Calu3 (cell line): ENCODE results near the gene ENHO. TPM values are rescaled to one million over a fixed set of nuclear protein-coding genes. Genes with fewer than 3 reads are reported as not detected.
A peak's percentile ranks its signal among the peaks of the same experiment; 100 is the strongest.

ENCODE experiments used
- BruUV-seq: library from RNA; stranded (reverse); fragments of 400-500 nt; replicated peaks from 2 replicates; lab custom pipeline; 2021; lab: Mats Ljungman, UMichigan
- CTCF ChIA-PET: fragments of 300-600 bp; sonication (Branson Sonifier 250); formaldehyde crosslinking; loops from one replicate; lab custom pipeline; 2022; ENCODE audit warnings: antibody characterized with exemption; lab: Charles Lee
- DNase-seq: peaks from one replicate; pipeline ENCODE4 v3.0.0; 2022
- H3K27ac Mint-ChIP-seq: one replicate; pipeline ENCODE4 v1.8.0; 2022; ENCODE audit warnings: mixed read lengths; ENCODE audit not compliant: unreplicated experiment
- H3K27me3 Mint-ChIP-seq: one replicate; pipeline ENCODE4 v1.8.0; 2022; ENCODE audit warnings: mixed read lengths; ENCODE audit not compliant: unreplicated experiment
- H3K36me3 Mint-ChIP-seq: one replicate; pipeline ENCODE4 v1.8.0; 2022; ENCODE audit warnings: mild to moderate bottlenecking, moderate library complexity, mixed read lengths; ENCODE audit not compliant: insufficient read depth, unreplicated experiment
- H3K4me1 Mint-ChIP-seq: one replicate; pipeline ENCODE4 v1.8.0; 2022; ENCODE audit warnings: mild to moderate bottlenecking, low read depth, mixed read lengths; ENCODE audit not compliant: unreplicated experiment
- H3K4me3 Mint-ChIP-seq: one replicate; pipeline ENCODE4 v1.8.0; 2022; ENCODE audit warnings: mild to moderate bottlenecking, low read depth, moderate library complexity, mixed read lengths; ENCODE audit not compliant: unreplicated experiment
- H3K9me3 Mint-ChIP-seq: one replicate; pipeline ENCODE4 v1.8.0; 2022; ENCODE audit warnings: low read depth, mixed read lengths; ENCODE audit not compliant: unreplicated experiment
- CTCF ChIP-seq: fragments of 200-600 bp; IDR thresholded peaks from one replicate; pipeline ENCODE4 v1.8.0; 2022; ENCODE audit warnings: antibody characterized with exemption; ENCODE audit not compliant: unreplicated experiment
- intact Hi-C: fragments of 100-400 bp; cut with micrococcal nuclease; formaldehyde crosslinking; loops from one replicate; pipeline ENCODE4 v1.10.0; 2022; ENCODE audit not compliant: unreplicated experiment
- total RNA-seq: library from RNA; stranded (reverse); gene quantifications from 2 replicates; pipeline ENCODE4 v1.2.3, GENCODE V29; 2022

ENHO gene
- total RNA-seq, 1 experiment from 2014 or later: not detected

- DNase-seq: no peak
- BruUV-seq: no TSS peak
- Mint-ChIP-seq H3K36me3 (no peaks in the 10 kb centered on the region), H3K27me3 (peaks cover 84% of the 10 kb centered on the region), H3K4me3 (no peak overlapping the region), H3K27ac (no peak overlapping the region), H3K9me3 (no peaks in the 10 kb centered on the region), H3K4me1 (peaks cover 11% of the 10 kb centered on the region)
- no peak for TF ChIP-seq CTCF
- CTCF ChIA-PET: no interaction called here
- intact Hi-C loops: no loop called here
Measured at GRCh38 chr9:34560599-34561214, 37.9 kb upstream of the ENHO start.

GRCh38 chr9:34559624-34560455, 37.0 kb upstream of the ENHO start:
- Mint-ChIP-seq H3K4me3 (no peak overlapping the region), H3K27ac (no peak overlapping the region), H3K4me1 (peaks cover 11% of the 10 kb centered on the region), H3K9me3 (no peaks in the 10 kb centered on the region), H3K27me3 (peaks cover 84% of the 10 kb centered on the region), H3K36me3 (no peaks in the 10 kb centered on the region)
- intact Hi-C loops: no loop called here
- CTCF ChIA-PET: no interaction called here
- DNase-seq: peak; percentile 8
- BruUV-seq: no TSS peak
- TF ChIP-seq CTCF: no peak

- no peak overlapping the region for H3K4me3 Mint-ChIP-seq
- H3K27me3 Mint-ChIP-seq: peaks cover 84% of the 10 kb centered on the region
- no peaks in the 10 kb centered on the region for H3K36me3 Mint-ChIP-seq
- peaks cover 11% of the 10 kb centered on the region for H3K4me1 Mint-ChIP-seq
- no TSS peak for BruUV-seq
- no peak for TF ChIP-seq CTCF
- H3K9me3 Mint-ChIP-seq: no peaks in the 10 kb centered on the region
- intact Hi-C loops: no loop called here
- no peak overlapping the region for H3K27ac Mint-ChIP-seq
- CTCF ChIA-PET: interaction anchor here (0.5 kb wide), 1 partner anchor 461 kb away, joined by 3 read pairs; no protein-coding TSS in a partner anchor
- no peak for DNase-seq
Measured at GRCh38 chr9:34558919-34559623, 36.3 kb upstream of the ENHO start.

- no peak for TF ChIP-seq CTCF
- Mint-ChIP-seq H3K27me3 (peaks cover 78% of the 10 kb centered on the region), H3K36me3 (no peaks in the 10 kb centered on the region), H3K4me1 (peaks cover 11% of the 10 kb centered on the region), H3K4me3 (no peak overlapping the region), H3K9me3 (no peaks in the 10 kb centered on the region), H3K27ac (no peak overlapping the region)
- CTCF ChIA-PET: interaction anchor here (0.5 kb wide), 1 partner anchor 462 kb away, joined by 3 read pairs; no protein-coding TSS in a partner anchor
- intact Hi-C loops: no loop called here
- DNase-seq: no peak
- no TSS peak for BruUV-seq
Measured at GRCh38 chr9:34558364-34558763, 35.6 kb upstream of the ENHO start.
